ENCODE results near the gene SPTBN5. TPM values are rescaled to one million over a fixed set of nuclear protein-coding genes. Genes with fewer than 3 reads are reported as not detected.
"Not testable (repeated sequence)": the region's sequence is repeated elsewhere in the genome, so short reads cannot be mapped to it uniquely, and the experiment has no call there.

The SPTBN5 gene
- total RNA-seq, 1 donor from 2014 or later, result 1.9 TPM

- H3K36me3 ChIP-seq, result peaks cover 26% of the 10 kb centered on the region
- H3K9me3 ChIP-seq, result no peaks in the 10 kb centered on the region
- DNase-seq (peak; percentile 90), ATAC-seq (peak; percentile 67)
- no peaks in the 10 kb centered on the region for H3K27me3 ChIP-seq
- TF ChIP-seq CTCF (IDR thresholded peaks at IDR 0.05), result no peak
- H3K27ac ChIP-seq, result peak overlapping the region; percentile 73
- H3K4me3 ChIP-seq, result no peak overlapping the region
- peaks cover 18% of the 10 kb centered on the region for H3K4me1 ChIP-seq
- intact Hi-C loops (cut with DNase I), result no loop called here
Measured at GRCh38 chr15:41836713-41837454, 57.0 kb downstream of the SPTBN5 start.

- H3K4me3 ChIP-seq, result no peak overlapping the region
- intact Hi-C loops (cut with DNase I), result no loop called here
- TF ChIP-seq CTCF (IDR thresholded peaks at IDR 0.05), result no peak
- peaks cover 28% of the 10 kb centered on the region for H3K36me3 ChIP-seq
- H3K4me1 ChIP-seq, result peaks cover 18% of the 10 kb centered on the region
- H3K27ac ChIP-seq, result no peak overlapping the region
- DNase-seq (no peak), ATAC-seq (no peak)
- no peaks in the 10 kb centered on the region for H3K27me3 ChIP-seq
- no peaks in the 10 kb centered on the region for H3K9me3 ChIP-seq
Measured at GRCh38 chr15:41836073-41836472, 57.8 kb downstream of the SPTBN5 start.

GRCh38 chr15:41834096-41834495, 59.8 kb downstream of the SPTBN5 start:
- intact Hi-C loops (cut with DNase I), result no loop called here
- no peak for TF ChIP-seq CTCF (IDR thresholded peaks at IDR 0.05)
- no peaks in the 10 kb centered on the region for H3K9me3 ChIP-seq
- no peak overlapping the region for H3K4me3 ChIP-seq
- DNase-seq, result no peak
- H3K36me3 ChIP-seq, result peaks cover 20% of the 10 kb centered on the region
- no peaks in the 10 kb centered on the region for H3K27me3 ChIP-seq
- ATAC-seq, result no peak
- peaks cover 24% of the 10 kb centered on the region for H3K4me1 ChIP-seq
- no peak overlapping the region for H3K27ac ChIP-seq

- H3K27me3 ChIP-seq, result no peaks in the 10 kb centered on the region
- ATAC-seq (peak; percentile 27), DNase-seq (peak; percentile 76)
- H3K9me3 ChIP-seq, result no peaks in the 10 kb centered on the region
- H3K36me3 ChIP-seq, result peaks cover 20% of the 10 kb centered on the region
- H3K27ac ChIP-seq, result no peak overlapping the region
- peaks cover 26% of the 10 kb centered on the region for H3K4me1 ChIP-seq
- intact Hi-C loops (cut with DNase I), result no loop called here
- TF ChIP-seq CTCF (IDR thresholded peaks at IDR 0.05), result no peak
- H3K4me3 ChIP-seq, result no peak overlapping the region
Measured at GRCh38 chr15:41832875-41833274, 61.0 kb downstream of the SPTBN5 start.

- H3K27ac ChIP-seq, result no peak overlapping the region
- H3K27me3 ChIP-seq, result no peaks in the 10 kb centered on the region
- H3K4me1 ChIP-seq, result peaks cover 29% of the 10 kb centered on the region
- DNase-seq (no peak), ATAC-seq (no peak)
- intact Hi-C loops (cut with DNase I), result no loop called here
- H3K4me3 ChIP-seq, result no peak overlapping the region
- no peak for TF ChIP-seq CTCF (IDR thresholded peaks at IDR 0.05)
- H3K9me3 ChIP-seq, result no peaks in the 10 kb centered on the region
- H3K36me3 ChIP-seq, result peaks cover 20% of the 10 kb centered on the region
Measured at GRCh38 chr15:41832208-41832607, 61.6 kb downstream of the SPTBN5 start.

GRCh38 chr15:41831291-41831690, 62.6 kb downstream of the SPTBN5 start:
- peaks cover 24% of the 10 kb centered on the region for H3K4me1 ChIP-seq
- H3K27me3 ChIP-seq; H3K4me3 ChIP-seq; intact Hi-C loops (cut with DNase I); DNase-seq; ATAC-seq; H3K27ac ChIP-seq; H3K9me3 ChIP-seq: not testable (repeated sequence)
- peaks cover 14% of the 10 kb centered on the region for H3K36me3 ChIP-seq
